ENCODE measurements around the gene LRP1B.

DNA sequence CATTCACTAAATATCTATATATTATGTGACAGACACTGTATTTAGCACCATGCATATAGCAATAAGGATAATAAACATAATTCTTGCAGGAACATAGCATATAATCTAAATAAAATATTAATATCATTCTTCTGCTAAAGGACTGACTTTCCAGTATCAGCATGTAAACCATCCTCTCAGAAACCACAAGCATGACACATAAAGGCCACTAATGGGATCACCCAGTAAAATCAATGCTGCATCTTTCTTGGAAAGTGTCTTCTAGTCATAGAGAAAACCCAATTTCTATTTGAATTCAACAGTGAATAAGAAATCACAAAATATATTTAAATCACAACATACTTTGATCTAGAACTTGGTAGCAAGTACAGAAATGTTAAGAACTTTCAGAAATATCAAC is 5.8 kb upstream of the LRP1B start:
- TF ChIP-seq, protein P1, sequence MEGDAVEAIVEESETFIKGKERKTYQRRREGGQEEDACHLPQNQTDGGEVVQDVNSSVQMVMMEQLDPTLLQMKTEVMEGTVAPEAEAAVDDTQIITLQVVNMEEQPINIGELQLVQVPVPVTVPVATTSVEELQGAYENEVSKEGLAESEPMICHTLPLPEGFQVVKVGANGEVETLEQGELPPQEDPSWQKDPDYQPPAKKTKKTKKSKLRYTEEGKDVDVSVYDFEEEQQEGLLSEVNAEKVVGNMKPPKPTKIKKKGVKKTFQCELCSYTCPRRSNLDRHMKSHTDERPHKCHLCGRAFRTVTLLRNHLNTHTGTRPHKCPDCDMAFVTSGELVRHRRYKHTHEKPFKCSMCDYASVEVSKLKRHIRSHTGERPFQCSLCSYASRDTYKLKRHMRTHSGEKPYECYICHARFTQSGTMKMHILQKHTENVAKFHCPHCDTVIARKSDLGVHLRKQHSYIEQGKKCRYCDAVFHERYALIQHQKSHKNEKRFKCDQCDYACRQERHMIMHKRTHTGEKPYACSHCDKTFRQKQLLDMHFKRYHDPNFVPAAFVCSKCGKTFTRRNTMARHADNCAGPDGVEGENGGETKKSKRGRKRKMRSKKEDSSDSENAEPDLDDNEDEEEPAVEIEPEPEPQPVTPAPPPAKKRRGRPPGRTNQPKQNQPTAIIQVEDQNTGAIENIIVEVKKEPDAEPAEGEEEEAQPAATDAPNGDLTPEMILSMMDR (IDR thresholded peaks at IDR 0.05), result no peak
- TF ChIP-seq POLR2A (IDR thresholded peaks at IDR 0.05), result no peak
